ENCODE measurements around the gene RDH12.
A peak's percentile ranks its signal among the peaks of the same experiment; 100 is the strongest.
"Not testable (repeated sequence)": the region's sequence is repeated elsewhere in the genome, so short reads cannot be mapped to it uniquely, and the experiment has no call there.

The RDH12 gene

GRCh38 chr14:67694791-67695393 is 6.8 kb upstream of the RDH12 start:
- peaks cover 37% of the 10 kb centered on the region for H3K4me1 Mint-ChIP-seq
- H3K27me3 Mint-ChIP-seq: no peaks in the 10 kb centered on the region
- H3K4me3 Mint-ChIP-seq: peak overlapping the region; percentile 94

GRCh38 chr14:67695394-67695949 is 6.2 kb upstream of the RDH12 start, which contains the start of gene RDH11:
TSS of gene RDH11 (minus strand) at chr14:67695764. CDS start at chr14:67695703, 61 bp downstream.
- no peaks in the 10 kb centered on the region for H3K27me3 Mint-ChIP-seq
- peaks cover 37% of the 10 kb centered on the region for H3K4me1 Mint-ChIP-seq
- peaks cover 3% of the 10 kb centered on the region for H3K36me3 Mint-ChIP-seq
- no peaks in the 10 kb centered on the region for H3K9me3 Mint-ChIP-seq
- H3K27ac Mint-ChIP-seq: peak within 1 kb of the TSS; percentile 93
- peak within 1 kb of the TSS; percentile 94 for H3K4me3 Mint-ChIP-seq

More at GRCh38 chr14:67694791-67695393, 6.8 kb upstream of the RDH12 start:
- H3K27ac Mint-ChIP-seq: peak overlapping the region; percentile 93
- H3K9me3 Mint-ChIP-seq: no peaks in the 10 kb centered on the region
- H3K36me3 Mint-ChIP-seq: peaks cover 3% of the 10 kb centered on the region

- no peaks in the 10 kb centered on the region for H3K27me3 Mint-ChIP-seq
- H3K36me3 Mint-ChIP-seq: peaks cover 3% of the 10 kb centered on the region
- no peaks in the 10 kb centered on the region for H3K9me3 Mint-ChIP-seq
- no peak overlapping the region for H3K27ac Mint-ChIP-seq
- H3K4me1 Mint-ChIP-seq: peaks cover 30% of the 10 kb centered on the region
- no peak overlapping the region for H3K4me3 Mint-ChIP-seq
These were observed 4.7 kb upstream of the RDH12 start for GRCh38 chr14:67697006-67697405.

- Mint-ChIP-seq H3K4me3 (no peak overlapping the region), H3K9me3 (no peaks in the 10 kb centered on the region), H3K27ac (no peak overlapping the region), H3K4me1 (peaks cover 21% of the 10 kb centered on the region), H3K27me3 (no peaks in the 10 kb centered on the region), H3K36me3 (no peaks in the 10 kb centered on the region)
These were observed 3.5 kb upstream of the RDH12 start for GRCh38 chr14:67698179-67698578.

- no peaks in the 10 kb centered on the region for H3K36me3 Mint-ChIP-seq
- no peaks in the 10 kb centered on the region for H3K9me3 Mint-ChIP-seq
- H3K27me3 Mint-ChIP-seq: no peaks in the 10 kb centered on the region
- H3K27ac Mint-ChIP-seq: no peak overlapping the region
- no peaks in the 10 kb centered on the region for H3K4me1 Mint-ChIP-seq
- no peak overlapping the region for H3K4me3 Mint-ChIP-seq
These were observed 2.3 kb downstream of the RDH12 start for GRCh38 chr14:67703997-67704396.

GRCh38 chr14:67704484-67705089 is 2.9 kb downstream of the RDH12 start:
- Mint-ChIP-seq H3K9me3 (no peaks in the 10 kb centered on the region), H3K4me3 (no peak overlapping the region), H3K27ac (no peak overlapping the region), H3K27me3 (no peaks in the 10 kb centered on the region), H3K4me1 (no peaks in the 10 kb centered on the region), H3K36me3 (no peaks in the 10 kb centered on the region)

GRCh38 chr14:67705211-67705610 is 3.5 kb downstream of the RDH12 start:
- Mint-ChIP-seq H3K9me3 (no peaks in the 10 kb centered on the region), H3K4me3 (no peak overlapping the region), H3K27me3 (no peaks in the 10 kb centered on the region), H3K27ac (no peak overlapping the region), H3K4me1 (no peaks in the 10 kb centered on the region), H3K36me3 (peaks cover 2% of the 10 kb centered on the region)

GRCh38 chr14:67709346-67709745 is 7.7 kb downstream of the RDH12 start:
- H3K27ac Mint-ChIP-seq, H3K4me1 Mint-ChIP-seq, H3K27me3 Mint-ChIP-seq, H3K36me3 Mint-ChIP-seq, H3K9me3 Mint-ChIP-seq, H3K4me3 Mint-ChIP-seq: not testable (repeated sequence)

GRCh38 chr14:67709796-67710195 is 8.1 kb downstream of the RDH12 start:
- H3K27ac Mint-ChIP-seq, H3K27me3 Mint-ChIP-seq, H3K4me1 Mint-ChIP-seq, H3K9me3 Mint-ChIP-seq, H3K4me3 Mint-ChIP-seq, H3K36me3 Mint-ChIP-seq: not testable (repeated sequence)

GRCh38 chr14:67710209-67710608 is 8.5 kb downstream of the RDH12 start:
- Mint-ChIP-seq H3K27me3 (peaks cover 5% of the 10 kb centered on the region), H3K9me3 (no peaks in the 10 kb centered on the region), H3K27ac (no peak overlapping the region), H3K36me3 (peaks cover 5% of the 10 kb centered on the region), H3K4me1 (no peaks in the 10 kb centered on the region), H3K4me3 (no peak overlapping the region)

GRCh38 chr14:67717048-67717447 is 15.4 kb downstream of the RDH12 start:
- no peaks in the 10 kb centered on the region for H3K9me3 Mint-ChIP-seq
- peaks cover 11% of the 10 kb centered on the region for H3K27me3 Mint-ChIP-seq
- H3K4me3 Mint-ChIP-seq: no peak overlapping the region
- H3K4me1 Mint-ChIP-seq: no peaks in the 10 kb centered on the region
- no peak overlapping the region for H3K27ac Mint-ChIP-seq
- no peaks in the 10 kb centered on the region for H3K36me3 Mint-ChIP-seq

- Mint-ChIP-seq H3K4me3 (no peak overlapping the region), H3K9me3 (no peaks in the 10 kb centered on the region), H3K4me1 (no peaks in the 10 kb centered on the region)
These were observed 16.6 kb downstream of the RDH12 start for GRCh38 chr14:67718265-67718664.

GRCh38 chr14:67719385-67719784 is 17.7 kb downstream of the RDH12 start:
- H3K9me3 Mint-ChIP-seq, H3K36me3 Mint-ChIP-seq, H3K4me1 Mint-ChIP-seq, H3K27ac Mint-ChIP-seq, H3K4me3 Mint-ChIP-seq: not testable (repeated sequence)
- peaks cover 30% of the 10 kb centered on the region for H3K27me3 Mint-ChIP-seq

More at GRCh38 chr14:67718265-67718664, 16.6 kb downstream of the RDH12 start:
- Mint-ChIP-seq H3K36me3 (no peaks in the 10 kb centered on the region), H3K27ac (no peak overlapping the region), H3K27me3 (peaks cover 20% of the 10 kb centered on the region)

GRCh38 chr14:67719866-67720265 is 18.2 kb downstream of the RDH12 start:
- H3K36me3 Mint-ChIP-seq: no peaks in the 10 kb centered on the region
- H3K9me3 Mint-ChIP-seq: no peaks in the 10 kb centered on the region
- H3K4me3 Mint-ChIP-seq: no peak overlapping the region
- H3K27ac Mint-ChIP-seq: no peak overlapping the region
- no peaks in the 10 kb centered on the region for H3K4me1 Mint-ChIP-seq
- H3K27me3 Mint-ChIP-seq: peaks cover 31% of the 10 kb centered on the region

GRCh38 chr14:67721875-67722274 is 20.2 kb downstream of the RDH12 start:
- H3K27me3 Mint-ChIP-seq: peaks cover 31% of the 10 kb centered on the region
- H3K27ac Mint-ChIP-seq: no peak overlapping the region
- no peaks in the 10 kb centered on the region for H3K36me3 Mint-ChIP-seq
- H3K9me3 Mint-ChIP-seq: no peaks in the 10 kb centered on the region
- no peak overlapping the region for H3K4me3 Mint-ChIP-seq
- H3K4me1 Mint-ChIP-seq: no peaks in the 10 kb centered on the region

GRCh38 chr14:67722293-67722692 is 20.6 kb downstream of the RDH12 start:
- H3K4me3 Mint-ChIP-seq: no peak overlapping the region
- H3K9me3 Mint-ChIP-seq: no peaks in the 10 kb centered on the region

More at GRCh38 chr14:67722293-67722692, 20.6 kb downstream of the RDH12 start:
- Mint-ChIP-seq H3K27me3 (peaks cover 31% of the 10 kb centered on the region), H3K27ac (no peak overlapping the region), H3K36me3 (no peaks in the 10 kb centered on the region), H3K4me1 (no peaks in the 10 kb centered on the region)

All from activated naive CD4-positive, alpha-beta T cell treated with anti-CD3 and anti-CD28 coated beads, Interleukin-2, amount 50 U/mL, for 24 hours (primary cell).